PC-3 (cell line): ENCODE measurements around the gene LRP11. TPM values are rescaled to one million over a fixed set of nuclear protein-coding genes. Genes with fewer than 3 reads are reported as not detected.
"Not testable (repeated sequence)": the region's sequence is repeated elsewhere in the genome, so short reads cannot be mapped to it uniquely, and the experiment has no call there.

ENCODE experiments used
- ATAC-seq: fragments of 200-7000 bp; cut with Tn5 transposase; 2 replicates; pipeline ENCODE4 v1.9.1; 2020; ENCODE audit warnings: mild to moderate bottlenecking, moderate library complexity
- BruUV-seq: library from RNA; stranded (reverse); fragments of 400-500 nt; replicated peaks from 2 replicates; lab custom pipeline; 2021; lab: Mats Ljungman, UMichigan
- CTCF ChIA-PET: fragments of 300-600 bp; sonication (Branson Sonifier 250); formaldehyde crosslinking; loops from one replicate; lab custom pipeline; 2022; ENCODE audit warnings: antibody characterized with exemption; lab: Charles Lee
- POLR2A ChIA-PET: fragments of 300-600 bp; sonication (Branson Sonifier 250); formaldehyde crosslinking; loops from one replicate; lab custom pipeline; 2022; ENCODE audit warnings: antibody characterized with exemption; ENCODE audit not compliant: unreplicated experiment; lab: Charles Lee
- DNase-seq: peaks from one replicate; pipeline ENCODE4 v3.0.0-alpha.2; 2015
- H2AFZ ChIP-seq: fragments of 300-600 bp; sonication (generic); 2 replicates; pipeline ENCODE4 v1.6.0; 2016; ENCODE audit warnings: antibody characterized with exemption, low read length
- H3F3A ChIP-seq: fragments of 300-600 bp; sonication (generic); one replicate; pipeline ENCODE4 v1.6.0; 2017; ENCODE audit warnings: antibody characterized with exemption, low read length, control low read depth, mild to moderate bottlenecking; ENCODE audit not compliant: unreplicated experiment
- H3K27ac ChIP-seq: fragments of 300-600 bp; sonication (generic); 2 replicates; pipeline ENCODE4 v1.5.1; 2016; ENCODE audit warnings: mild to moderate bottlenecking, low read length
- H3K27me3 ChIP-seq: fragments of 300-600 bp; sonication (generic); 2 replicates; pipeline ENCODE4 v1.6.1; 2016; ENCODE audit warnings: low read length, mixed read lengths
- H3K36me3 ChIP-seq: fragments of 300-600 bp; sonication (generic); 2 replicates; pipeline ENCODE4 v1.6.1; 2016; ENCODE audit warnings: low read depth, mixed run types, low read length, mixed read lengths
- H3K4me1 ChIP-seq: fragments of 300-600 bp; sonication (generic); 2 replicates; pipeline ENCODE4 v1.5.1; 2016; ENCODE audit warnings: low read length; ENCODE audit not compliant: insufficient read depth
- H3K4me2 ChIP-seq: fragments of 300-600 bp; sonication (generic); 2 replicates; pipeline ENCODE4 v1.6.0; 2016; ENCODE audit warnings: low read length
- H3K4me3 ChIP-seq: fragments of 300-600 bp; sonication (generic); 2 replicates; pipeline ENCODE4 v1.5.1; 2016; ENCODE audit warnings: mild to moderate bottlenecking, low read length, mixed read lengths
- H3K79me2 ChIP-seq: fragments of 300-600 bp; sonication (generic); 2 replicates; pipeline ENCODE4 v1.6.1; 2017; ENCODE audit warnings: low read length, mixed read lengths
- H3K9ac ChIP-seq: fragments of 300-600 bp; sonication (generic); 2 replicates; pipeline ENCODE4 v1.6.0; 2016; ENCODE audit warnings: mild to moderate bottlenecking, low read length
- H3K9me2 ChIP-seq: fragments of 300-600 bp; sonication (generic); replicated peaks from 2 replicates; pipeline ENCODE4 v1.6.1; 2016; ENCODE audit warnings: mixed run types, low read length, mixed read lengths
- H3K9me3 ChIP-seq: fragments of 300-600 bp; sonication (generic); 2 replicates; pipeline ENCODE4 v1.6.1; 2016; ENCODE audit warnings: low read length, mixed read lengths
- H4K20me1 ChIP-seq: fragments of 300-600 bp; sonication (generic); 2 replicates; pipeline ENCODE4 v1.6.1; 2016; ENCODE audit warnings: low read length, mixed read lengths
- CTCF ChIP-seq: fragments of 300-600 bp; sonication (generic); conservative IDR thresholded peaks from 2 replicates; pipeline ENCODE4 v1.5.1; 2017; ENCODE audit warnings: antibody characterized with exemption, low read depth, mild to moderate bottlenecking, low read length
- EZH2 ChIP-seq: fragments of 300-600 bp; sonication (generic); IDR thresholded peaks from one replicate; pipeline ENCODE4 v1.6.1; 2017; ENCODE audit warnings: antibody characterized with exemption, mild to moderate bottlenecking, low read length; ENCODE audit not compliant: unreplicated experiment
- EZH2phosphoT487 ChIP-seq: fragments of 300-600 bp; sonication (generic); IDR thresholded peaks from 2 replicates; pipeline ENCODE4 v1.6.1; 2018; ENCODE audit warnings: mild to moderate bottlenecking, antibody characterized with exemption, low read length, borderline replicate concordance
- intact Hi-C: fragments of 100-400 bp; cut with micrococcal nuclease; formaldehyde crosslinking; loops from 2 replicates; pipeline ENCODE4 v1.9.0; 2023
- total RNA-seq: library from RNA; depleted of rRNA; stranded (reverse); fragments of >200 nt; gene quantifications from 2 replicates; pipeline ENCODE4 v1.2.3, GENCODE V29; 2014

The LRP11 gene
- total RNA-seq, 1 experiment from 2014 or later = 32.0 TPM

GRCh38 chr6:149895048-149895590 lies 31.0 kb upstream of the LRP11 start:
- peak overlapping the region; percentile 27; the same call in 1 of the 2 replicates for H3K4me3 ChIP-seq
- intact Hi-C loops = no loop called here
- ATAC-seq = peak; percentile 61

GRCh38 chr6:149891864-149892263 lies 27.7 kb upstream of the LRP11 start:
- DNase-seq, H3K27ac ChIP-seq: not testable (repeated sequence)

More at GRCh38 chr6:149895048-149895590, 31.0 kb upstream of the LRP11 start:
- peak; percentile 64 for DNase-seq
- no peak overlapping the region for H2AFZ ChIP-seq
- H3K9me2 ChIP-seq = no peaks in the 10 kb centered on the region
- H3K27ac ChIP-seq = peak overlapping the region; percentile 86
- H3K4me2 ChIP-seq = peak overlapping the region; percentile 79
- ChIA-PET CTCF (no interaction called here), POLR2A (no interaction called here)
- no TSS peak for BruUV-seq
- H3F3A ChIP-seq = no peaks in the 10 kb centered on the region
- TF ChIP-seq EZH2phosphoT487 (no peak), CTCF (no peak; the same call in 1 of the 2 replicates), EZH2 (no peak)
- H3K9ac ChIP-seq = no peak overlapping the region
- H3K27me3 ChIP-seq = no peaks in the 10 kb centered on the region
- H3K4me1 ChIP-seq = peaks cover 44% of the 10 kb centered on the region
- H3K9me3 ChIP-seq = no peaks in the 10 kb centered on the region
- H4K20me1 ChIP-seq = no peaks in the 10 kb centered on the region
- H3K36me3 ChIP-seq = no peaks in the 10 kb centered on the region
- H3K79me2 ChIP-seq = no peaks in the 10 kb centered on the region

GRCh38 chr6:149891259-149891658 lies 27.1 kb upstream of the LRP11 start:
- H2AFZ ChIP-seq = no peak overlapping the region
- H4K20me1 ChIP-seq = no peaks in the 10 kb centered on the region
- H3K4me2 ChIP-seq = no peak overlapping the region
- no peaks in the 10 kb centered on the region for H3K9me3 ChIP-seq
- no peak overlapping the region for H3K27ac ChIP-seq
- ChIA-PET POLR2A (no interaction called here), CTCF (no interaction called here)
- peak; percentile 56 for DNase-seq
- no peaks in the 10 kb centered on the region for H3K27me3 ChIP-seq
- no peak overlapping the region for H3K4me3 ChIP-seq
- no peaks in the 10 kb centered on the region for H3F3A ChIP-seq
- intact Hi-C loops = no loop called here
- H3K79me2 ChIP-seq = no peaks in the 10 kb centered on the region
- no TSS peak for BruUV-seq
- no peak for TF ChIP-seq EZH2
- no peaks in the 10 kb centered on the region for H3K36me3 ChIP-seq
- ATAC-seq = peak; percentile 32; the same call in 1 of the 2 replicates
- peaks cover 25% of the 10 kb centered on the region for H3K4me1 ChIP-seq
- H3K9ac ChIP-seq = no peak overlapping the region
- H3K9me2 ChIP-seq = no peaks in the 10 kb centered on the region

More at GRCh38 chr6:149891864-149892263, 27.7 kb upstream of the LRP11 start:
- H3K4me3 ChIP-seq, POLR2A ChIA-PET, H3K9me3 ChIP-seq, H3K79me2 ChIP-seq, intact Hi-C loops, CTCF ChIA-PET, H3K27me3 ChIP-seq, H3K36me3 ChIP-seq, H3K9me2 ChIP-seq, H3K9ac ChIP-seq, H4K20me1 ChIP-seq, H3F3A ChIP-seq, BruUV-seq, ATAC-seq, H2AFZ ChIP-seq, H3K4me2 ChIP-seq: not testable (repeated sequence)
- peaks cover 32% of the 10 kb centered on the region for H3K4me1 ChIP-seq
